Transverse colon (tissue), 4 donors: ENCODE results near the gene SGCB. TPM values are rescaled to one million over a fixed set of nuclear protein-coding genes. Genes with fewer than 3 reads are reported as not detected.
A peak's percentile ranks its signal among the peaks of the same experiment; 100 is the strongest.

Experiments
- DNase-seq: peaks from one replicate; pipeline ENCODE4 v3.0.0-alpha.2; 2019
- H3K27ac ChIP-seq, 4 donors: fragments of 200-600 bp; sonication (generic); 2 replicates each; pipeline ENCODE4 v1.5.1; 2016 to 2018; ENCODE audit warnings: inconsistent platforms in 4 of 4
- H3K27me3 ChIP-seq: fragments of 200-600 bp; sonication (generic); 2 replicates; pipeline ENCODE4 v1.5.1; 2017; ENCODE audit warnings: inconsistent platforms
- H3K36me3 ChIP-seq, 4 donors: fragments of 200-600 bp; sonication (generic); 2 replicates each; pipeline ENCODE4 v1.5.1; 2017 to 2019; ENCODE audit warnings: inconsistent platforms in 4 of 4
- H3K4me1 ChIP-seq, 4 donors: fragments of 200-600 bp; sonication (generic); 2 replicates each; pipeline ENCODE4 v1.5.1; 2017 to 2020; ENCODE audit warnings: inconsistent platforms in 4 of 4
- H3K4me3 ChIP-seq, 4 donors: fragments of 200-600 bp; sonication (generic); 1 replicate in 1 of 4; 2 replicates in 3 of 4; pipeline versions ENCODE4 v1.5.1 to v1.6.1; 2017 to 2019; ENCODE audit warnings: inconsistent platforms in 4 of 4
- H3K9me3 ChIP-seq, 2 donors: fragments of 200-600 bp; sonication (generic); 2 replicates each; pipeline ENCODE4 v1.5.1; 2017 to 2019; ENCODE audit warnings: inconsistent platforms in 2 of 2
- EP300 ChIP-seq: sonication (generic); formaldehyde crosslinking; IDR thresholded peaks from one replicate; pipeline ENCODE4 v1.6.1; 2017; ENCODE audit warnings: antibody characterized with exemption, low read depth
- POLR2A ChIP-seq: fragments of 450-650 bp; IDR thresholded peaks from one replicate; pipeline ENCODE4 v1.6.1; 2016; ENCODE audit warnings: antibody characterized with exemption, mild to moderate bottlenecking, moderate library complexity
- POLR2AphosphoS5 ChIP-seq, 3 donors: sonication (generic); formaldehyde crosslinking; IDR thresholded peaks; one replicate each; pipeline ENCODE4 v1.6.1; 2016; ENCODE audit warnings: antibody characterized with exemption in 3 of 3
- WGBS, 2 donors: methylation state at CpG; one replicate each; pipeline ENCODE4 v1.1.5; 2018; ENCODE audit warnings: low coverage in 1 of 2; 5-methylcytosine and 5-hydroxymethylcytosine counted together
- in situ Hi-C, 4 donors: fragments of 200-750 bp; cut with MboI; loops; one replicate each; pipeline versions ENCODE4 v1.15.0 to v1.15.1; 2017; ENCODE audit warnings: low sequenced_read_pairs in 3 of 4, low pct_ligation_motif_present in 1 of 4, low pct_unique_long_range_greater_than_20kb in 1 of 4
- intact Hi-C: fragments of 100-400 bp; cut with DNase I; formaldehyde crosslinking; loops from one replicate; pipeline ENCODE4 v1.15.1; 2023; ENCODE audit warnings: low total_unique reads
- total RNA-seq, 4 donors: library from RNA; depleted of rRNA; stranded (reverse); fragments of >200 nt; gene quantifications; one replicate each; pipeline ENCODE4 v1.1.0, GENCODE V29; 2016
- TF ChIP-seq, protein P1 (sequence below), 5 experiments: fragments of 200-600 bp in 3 of 5; fragments of 450-650 bp in 2 of 5; sonication (generic) in 3 of 5; IDR thresholded peaks; 1 replicate in 2 of 5; 2 replicates in 3 of 5; pipeline ENCODE4 v1.5.1; 2016 to 2017; ENCODE audit warnings: antibody characterized with exemption in 5 of 5, inconsistent platforms in 3 of 5, mild to moderate bottlenecking in 2 of 5, moderate library complexity in 1 of 5

SGCB gene
- total RNA-seq, 4 donors from 2014 or later, result 4.9 to 26.4 (median 15.7) TPM

DNA sequence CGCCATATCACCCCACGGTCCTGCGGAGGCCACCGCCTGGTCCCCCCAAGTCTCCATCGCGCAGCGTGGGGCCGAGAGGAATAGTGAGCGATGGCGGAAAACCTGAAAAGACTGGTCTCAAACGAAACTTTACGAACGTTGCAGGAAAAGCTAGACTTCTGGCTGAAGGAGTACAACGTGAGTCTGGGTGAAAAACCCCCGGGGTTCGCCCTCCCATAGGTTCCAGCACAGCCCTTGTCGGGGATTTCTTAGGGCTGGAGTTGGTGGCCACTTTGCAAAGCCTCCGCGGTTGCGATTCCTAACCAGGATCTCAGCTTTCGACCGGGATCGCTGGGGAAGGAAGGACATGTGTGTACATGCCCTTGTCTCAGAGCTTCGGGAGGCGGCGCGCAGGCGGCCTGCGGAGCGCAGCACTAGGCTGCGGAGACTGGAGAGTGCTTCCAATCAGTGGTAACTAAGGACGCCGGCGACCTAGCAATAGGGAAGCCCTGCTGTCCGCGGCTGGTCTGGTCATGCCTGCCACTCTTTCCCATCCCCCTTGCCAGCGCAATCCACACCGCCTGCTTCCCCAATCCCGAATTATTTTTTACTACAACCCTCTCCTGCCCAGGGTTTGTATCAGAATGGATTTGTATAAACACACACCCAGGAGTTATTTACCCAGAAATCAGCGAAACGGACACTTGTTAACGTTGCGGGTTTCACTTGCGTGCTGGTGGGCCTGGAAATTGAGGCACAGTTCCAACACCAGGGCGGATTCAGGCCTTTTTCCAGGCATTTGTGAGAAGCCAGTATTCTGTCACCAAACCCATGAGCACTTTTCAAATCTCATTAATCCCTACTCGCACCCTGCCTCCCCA lies 13.7 kb upstream of the SGCB start:
- Histone ChIP-seq H3K9me3 (no peaks in the 10 kb centered on the region), H3K4me3 (peak overlapping the region; percentile 34 to 67 (median 53)), H3K27me3 (peaks cover 30% of the 10 kb centered on the region), H3K36me3 (no peaks in the 10 kb centered on the region), H3K4me1 (peaks cover 0 to 17% (median 7%) of the 10 kb centered on the region in 4 donors), H3K27ac (peak overlapping the region; percentile 66 to 79 (median 68))
- WGBS, 2 donors, result 9 to 22% methylated on average over 18 to 46 of the region's 46 CpGs
- no peak for TF ChIP-seq POLR2A
- TF ChIP-seq POLR2AphosphoS5 (IDR thresholded peaks at IDR 0.05), result peak in 2 of 3 donors; percentile 14 to 54
- TF ChIP-seq, protein P1, sequence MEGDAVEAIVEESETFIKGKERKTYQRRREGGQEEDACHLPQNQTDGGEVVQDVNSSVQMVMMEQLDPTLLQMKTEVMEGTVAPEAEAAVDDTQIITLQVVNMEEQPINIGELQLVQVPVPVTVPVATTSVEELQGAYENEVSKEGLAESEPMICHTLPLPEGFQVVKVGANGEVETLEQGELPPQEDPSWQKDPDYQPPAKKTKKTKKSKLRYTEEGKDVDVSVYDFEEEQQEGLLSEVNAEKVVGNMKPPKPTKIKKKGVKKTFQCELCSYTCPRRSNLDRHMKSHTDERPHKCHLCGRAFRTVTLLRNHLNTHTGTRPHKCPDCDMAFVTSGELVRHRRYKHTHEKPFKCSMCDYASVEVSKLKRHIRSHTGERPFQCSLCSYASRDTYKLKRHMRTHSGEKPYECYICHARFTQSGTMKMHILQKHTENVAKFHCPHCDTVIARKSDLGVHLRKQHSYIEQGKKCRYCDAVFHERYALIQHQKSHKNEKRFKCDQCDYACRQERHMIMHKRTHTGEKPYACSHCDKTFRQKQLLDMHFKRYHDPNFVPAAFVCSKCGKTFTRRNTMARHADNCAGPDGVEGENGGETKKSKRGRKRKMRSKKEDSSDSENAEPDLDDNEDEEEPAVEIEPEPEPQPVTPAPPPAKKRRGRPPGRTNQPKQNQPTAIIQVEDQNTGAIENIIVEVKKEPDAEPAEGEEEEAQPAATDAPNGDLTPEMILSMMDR (IDR thresholded peaks at IDR 0.05), result no peak
- TF ChIP-seq EP300, result no peak
- intact Hi-C loops (no loop called here), in situ Hi-C loops (loop anchor here in 1 of 4 donors (25.0 kb wide), 1 partner anchor 90 kb away; no protein-coding TSS in a partner anchor)
- peak; percentile 82 for DNase-seq

DNA sequence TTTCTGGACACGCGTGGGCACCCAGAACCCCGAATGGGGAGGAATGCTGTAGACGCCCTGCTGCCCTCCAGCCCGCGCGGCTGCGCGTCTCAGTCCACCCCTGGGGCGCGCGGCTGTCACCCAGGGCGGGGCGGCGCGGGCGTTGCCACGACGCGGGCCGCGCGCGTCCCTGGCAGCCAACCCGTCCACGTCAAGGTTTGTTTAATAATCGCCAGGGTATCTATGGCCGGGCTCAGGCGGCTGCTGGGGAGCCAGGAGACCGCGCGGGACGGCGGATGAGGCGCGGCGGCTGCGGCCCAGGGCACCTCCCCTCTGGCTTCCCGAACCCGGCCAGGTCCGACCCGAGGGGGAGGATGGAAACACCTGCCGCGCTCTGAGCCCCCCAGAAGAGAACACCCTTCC lies 13.1 kb upstream of the SGCB start, which contains the start of gene SPATA18:
Gene SPATA18 (plus strand): TSS at position 92 of the 402 bp plus-strand sequence. CDS start 401 bp downstream, outside the sequence.
- H3K9me3 ChIP-seq, result no peaks in the 10 kb centered on the region
- intact Hi-C loops, result no loop called here
- 2% methylated on average over 44 of the region's 44 CpGs; no CpG with 5 or more reads in 1 of the 2 donors for WGBS, 2 donors
- H3K27me3 ChIP-seq, result peaks cover 30% of the 10 kb centered on the region
- H3K36me3 ChIP-seq, result no peaks in the 10 kb centered on the region
- H3K4me3 ChIP-seq, result peak within 1 kb of the TSS; percentile 34 to 67 (median 53)
- in situ Hi-C loops, result loop anchor here in 1 of 4 donors (25.0 kb wide), 1 partner anchor 89 kb away; no protein-coding TSS in a partner anchor
- TF ChIP-seq, protein P1 (IDR thresholded peaks at IDR 0.05), result no peak
- no peak for TF ChIP-seq POLR2AphosphoS5 (IDR thresholded peaks at IDR 0.05)
- TF ChIP-seq POLR2A, result no peak
- no peak for TF ChIP-seq EP300
- peak within 1 kb of the TSS; percentile 66 to 79 (median 68) for H3K27ac ChIP-seq
- peaks cover 0 to 17% (median 10%) of the 10 kb centered on the region in 4 donors for H3K4me1 ChIP-seq
- DNase-seq, result peak; percentile 41

DNA sequence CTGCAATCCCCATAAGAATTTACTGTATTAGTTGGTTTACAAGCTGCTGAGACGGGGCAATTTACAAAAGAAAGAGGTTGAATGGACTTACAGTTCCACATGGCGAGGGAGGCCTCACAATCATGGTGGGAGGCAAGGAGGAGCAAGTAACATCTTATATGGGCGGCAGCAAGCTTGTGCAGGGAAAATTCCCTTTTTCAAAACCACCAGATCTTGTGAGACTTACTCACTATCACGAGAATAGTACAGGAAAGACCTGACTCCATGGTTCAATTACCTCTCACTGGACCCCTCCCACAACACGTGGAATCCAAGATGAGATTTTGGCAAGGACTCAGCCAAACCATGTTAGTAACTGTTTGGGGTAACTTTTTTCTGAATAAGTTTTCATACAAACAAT lies 11.2 kb upstream of the SGCB start:
- Histone ChIP-seq H3K27me3 (peaks cover 30% of the 10 kb centered on the region), H3K4me1 (peaks cover 0 to 17% (median 10%) of the 10 kb centered on the region in 4 donors), H3K9me3 (no peaks in the 10 kb centered on the region), H3K36me3 (no peaks in the 10 kb centered on the region), H3K27ac (no peak overlapping the region), H3K4me3 (no peak overlapping the region)
- in situ Hi-C loops, result no loop called here
- intact Hi-C loops, result no loop called here
- 82 to 93% methylated on average over 4 to 5 of the region's 5 CpGs for WGBS, 2 donors
- TF ChIP-seq POLR2A, result no peak
- no peak for DNase-seq

DNA sequence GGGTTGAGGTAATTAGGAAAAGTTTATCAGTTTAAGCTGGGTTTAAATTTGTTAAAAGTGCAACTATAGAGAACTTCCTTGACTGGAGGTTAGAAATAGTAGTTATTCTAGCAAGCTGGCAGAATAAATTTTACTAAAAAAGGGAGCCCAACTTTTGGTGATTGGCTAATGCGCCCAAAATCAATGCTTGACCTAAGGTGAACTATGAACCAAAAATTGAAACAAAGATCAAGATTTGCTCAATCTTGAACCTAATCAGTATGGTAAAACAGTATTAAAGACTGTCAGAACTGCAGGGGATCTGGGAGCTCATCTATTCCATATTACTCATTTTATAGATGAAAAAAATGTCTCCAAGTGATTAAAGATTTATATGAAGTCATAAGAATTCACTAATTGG lies 6.9 kb upstream of the SGCB start:
- no peak for TF ChIP-seq EP300
- H3K27ac ChIP-seq, result no peak overlapping the region
- intact Hi-C loops, result no loop called here
- DNase-seq, result no peak
- no peaks in the 10 kb centered on the region for H3K9me3 ChIP-seq
- no peak overlapping the region for H3K4me3 ChIP-seq
- H3K4me1 ChIP-seq, result peaks cover 0 to 10% (median 0%) of the 10 kb centered on the region in 4 donors
- H3K36me3 ChIP-seq, result no peaks in the 10 kb centered on the region
- H3K27me3 ChIP-seq, result peaks cover 14% of the 10 kb centered on the region
- WGBS, 2 donors, result 91 to 100% methylated on average over 1 of the region's 1 CpG
- in situ Hi-C loops, result no loop called here

DNA sequence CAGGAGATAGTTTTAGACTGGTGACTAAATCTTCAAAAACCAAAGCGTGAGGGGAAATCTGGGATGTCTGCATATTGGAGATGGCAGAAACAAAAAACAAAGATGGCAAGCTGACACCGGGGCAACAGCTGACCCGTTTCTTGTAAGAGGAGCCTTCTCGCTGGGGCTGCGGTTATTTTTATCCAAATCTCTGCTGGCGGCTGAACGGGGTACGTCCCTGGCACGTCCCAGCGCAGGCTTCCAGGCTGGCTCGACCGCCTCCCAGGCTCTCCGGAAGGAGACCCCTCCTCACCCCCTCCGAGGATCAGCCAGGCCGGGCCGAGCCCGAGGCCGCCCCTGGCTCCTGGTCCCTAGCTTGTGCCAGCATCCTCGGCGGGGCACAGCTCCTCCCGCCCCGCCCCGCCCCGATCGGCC lies 403 bp downstream of the SGCB start:
- peak; percentile 21 for DNase-seq
- Histone ChIP-seq H3K36me3 (no peaks in the 10 kb centered on the region), H3K27me3 (peaks cover 6% of the 10 kb centered on the region), H3K27ac (peak overlapping the region; percentile 54 to 84 (median 80)), H3K9me3 (no peaks in the 10 kb centered on the region), H3K4me1 (peaks cover 0 to 29% (median 17%) of the 10 kb centered on the region in 4 donors), H3K4me3 (peak overlapping the region; percentile 68 to 81 (median 72))
- intact Hi-C loops (no loop called here), in situ Hi-C loops (loop anchor here in 1 of 4 donors (10.0 kb wide), 1 partner anchor 193 kb away; the partner anchor contains the start of gene DCUN1D4)
- WGBS, 2 donors, result 0 to 1% methylated on average over 1 to 13 of the region's 25 CpGs
- TF ChIP-seq EP300 (no peak), POLR2AphosphoS5 (IDR thresholded peaks at IDR 0.05) (no peak), POLR2A (no peak)
- TF ChIP-seq, protein P1 (IDR thresholded peaks at IDR 0.05), result no peak
